NCI-H345 treated with DMSO at 0.1 percent for 48 hours (cell line): ENCODE data around the gene SLC8B1.

Experiments
- DNase-seq: peaks from one replicate; lab custom pipeline; 2025; ENCODE audit not compliant: unreplicated experiment; lab: John Stamatoyannopoulos, UW

The SLC8B1 gene

DNA sequence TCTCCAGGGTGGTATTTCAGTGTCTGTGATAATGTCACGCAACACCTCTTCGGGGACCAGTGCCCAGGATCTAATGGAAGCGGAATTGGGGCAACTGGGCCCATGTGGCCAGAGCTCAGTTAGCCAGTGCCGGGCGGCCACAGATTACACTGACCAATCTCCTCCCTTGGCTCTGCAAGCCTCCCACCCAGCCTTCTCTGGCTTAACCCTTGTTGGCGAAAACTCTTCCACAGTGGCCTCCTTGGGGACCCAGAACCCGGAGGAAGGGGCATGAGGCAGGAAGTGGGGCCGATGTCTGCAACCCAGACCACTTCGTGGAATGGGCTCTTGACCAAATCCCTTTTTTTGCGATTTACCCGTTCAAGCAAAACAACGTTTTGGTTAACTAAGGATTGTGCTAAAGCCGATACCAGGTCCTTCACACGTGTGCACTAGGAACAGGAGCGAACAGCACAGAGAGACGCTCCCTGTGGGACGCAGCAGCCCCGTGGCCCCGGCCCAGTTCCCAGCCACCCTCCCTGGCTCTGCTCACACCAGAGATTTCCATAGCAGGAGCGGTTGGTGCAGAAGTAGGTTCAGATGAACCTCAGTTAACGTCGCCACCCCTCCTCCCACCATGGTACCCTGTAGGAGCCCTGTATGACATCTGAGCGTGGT, 38.2 kb downstream of the SLC8B1 start:
- no peak for DNase-seq

DNA sequence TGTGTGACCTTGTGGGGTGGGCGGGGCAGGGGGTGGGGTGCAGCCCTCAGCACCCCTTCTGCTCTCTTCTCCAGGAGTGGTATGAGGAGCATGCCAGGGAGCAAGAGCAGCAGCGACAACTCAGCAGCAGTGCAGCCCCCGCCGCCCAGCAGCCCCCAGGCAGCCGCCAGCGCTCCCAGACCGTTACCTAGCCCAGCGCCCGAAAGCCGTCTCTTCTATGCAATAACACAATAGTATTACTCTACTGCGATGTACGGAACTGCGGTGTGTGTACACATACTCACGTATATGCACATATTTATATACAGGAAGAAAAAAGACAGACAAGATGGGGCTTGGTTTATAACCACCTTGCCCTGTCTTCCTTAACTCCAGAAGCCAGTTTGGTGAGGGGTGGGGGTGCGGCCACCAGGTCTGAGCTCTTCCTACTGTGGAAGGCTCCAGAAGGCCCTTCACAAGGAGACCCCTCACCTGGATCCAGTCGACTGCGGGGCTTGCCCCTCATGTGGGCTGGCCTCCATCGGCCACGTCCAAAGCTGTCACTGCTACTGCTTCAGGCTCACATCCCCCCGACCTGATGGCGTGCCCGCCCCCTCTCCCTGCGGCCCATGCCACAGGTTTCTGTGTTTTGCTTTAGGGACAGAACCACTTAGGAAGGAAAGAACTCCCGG, 38.9 kb downstream of the SLC8B1 start:
- no peak for DNase-seq

DNA sequence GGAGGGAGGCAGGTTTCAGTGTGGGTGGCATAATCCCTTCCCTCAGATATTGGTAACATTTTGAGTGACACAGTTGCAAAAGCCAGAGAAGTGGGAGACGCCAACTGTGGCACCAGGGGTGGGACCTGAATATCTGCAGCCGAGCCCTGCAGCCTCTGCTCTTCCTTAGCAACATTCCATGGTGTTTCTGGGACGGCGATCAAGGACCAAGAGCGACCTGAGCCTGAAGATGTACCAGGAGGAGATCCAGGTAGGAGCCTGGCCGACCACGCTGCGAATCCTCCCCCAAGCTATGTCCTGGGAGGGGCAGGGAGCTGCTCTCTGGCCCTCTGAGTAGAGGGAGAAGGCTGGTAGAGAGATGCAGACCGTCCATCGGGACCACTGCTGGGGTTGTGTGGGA, 41.8 kb downstream of the SLC8B1 start:
- DNase-seq = no peak

DNA sequence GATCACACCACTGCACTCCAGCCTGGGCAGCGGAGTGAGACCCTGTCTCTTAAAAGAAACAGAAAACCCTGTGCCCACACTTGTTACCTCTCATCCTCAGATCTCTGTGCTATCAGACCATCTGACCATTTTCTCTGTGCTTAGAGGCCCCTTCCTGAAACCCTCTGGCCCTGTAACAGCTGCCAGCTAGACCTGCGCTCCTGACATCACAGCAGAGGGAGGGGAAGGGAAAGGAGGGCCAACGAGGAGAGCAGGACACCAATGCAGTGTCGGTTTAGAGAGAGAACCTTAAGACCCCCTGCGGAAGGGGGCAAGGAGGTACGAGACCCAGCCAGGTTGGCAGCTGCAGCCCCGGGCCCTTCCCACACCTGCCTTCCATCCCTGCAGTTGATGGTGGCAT, 42.4 kb downstream of the SLC8B1 start:
- DNase-seq = no peak

DNA sequence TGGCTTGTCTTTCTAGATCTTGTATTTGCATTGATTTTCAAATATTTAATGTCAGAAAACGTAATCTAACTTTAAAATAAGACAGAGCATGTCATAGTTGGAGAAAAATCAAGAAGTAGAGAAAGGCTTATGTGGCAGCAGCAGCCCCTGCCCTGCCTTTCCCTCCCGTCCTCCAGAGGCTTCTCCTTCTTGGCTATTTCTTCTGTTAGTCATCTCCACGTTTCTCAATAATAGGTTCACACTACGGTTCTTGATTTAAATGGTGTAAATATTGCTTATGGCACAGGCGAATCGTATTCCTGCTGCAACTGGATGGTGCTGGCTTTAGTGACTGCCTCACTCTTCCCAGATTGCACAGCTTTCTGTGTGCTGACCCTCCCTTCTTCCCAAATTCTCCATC, 42.8 kb downstream of the SLC8B1 start:
- DNase-seq = no peak

DNA sequence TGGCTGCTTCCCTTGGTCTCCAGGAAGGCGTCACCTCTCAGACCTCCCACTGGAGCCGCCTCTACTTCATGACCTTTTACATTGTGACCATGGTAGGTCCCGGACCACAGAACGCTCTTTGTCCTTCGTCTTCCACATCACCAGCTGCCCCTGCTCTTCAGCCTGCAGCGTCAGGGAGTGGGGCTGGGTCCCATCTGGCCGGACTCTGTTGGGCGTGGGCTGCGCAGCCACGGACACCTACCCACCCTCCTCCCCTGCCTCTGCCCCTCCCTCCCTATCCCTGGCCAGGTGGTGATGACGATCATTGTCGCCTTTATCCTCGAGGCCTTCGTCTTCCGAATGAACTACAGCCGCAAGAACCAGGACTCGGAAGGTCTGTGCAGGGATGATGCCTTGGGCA, 43.3 kb downstream of the SLC8B1 start:
- no peak for DNase-seq

DNA sequence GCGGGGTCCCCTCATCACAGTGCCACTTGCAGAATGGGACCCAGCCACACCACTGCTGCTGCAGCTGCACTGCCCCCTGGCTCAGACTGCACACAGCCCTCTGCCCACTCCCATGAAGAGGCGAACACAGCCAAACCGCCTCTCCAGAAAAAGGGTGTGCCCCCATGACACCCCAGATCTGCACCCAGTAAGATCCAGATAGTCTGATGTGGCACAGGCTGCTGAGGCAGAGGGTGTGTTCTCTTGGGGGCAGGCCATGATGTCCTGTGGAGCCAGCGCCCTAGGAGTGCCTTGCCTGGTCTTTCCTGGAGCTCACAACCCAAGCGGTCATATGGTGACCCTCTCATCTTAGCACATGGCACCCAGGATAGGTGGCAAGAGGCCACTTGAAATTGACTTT, 44.4 kb downstream of the SLC8B1 start:
- no peak for DNase-seq

DNA sequence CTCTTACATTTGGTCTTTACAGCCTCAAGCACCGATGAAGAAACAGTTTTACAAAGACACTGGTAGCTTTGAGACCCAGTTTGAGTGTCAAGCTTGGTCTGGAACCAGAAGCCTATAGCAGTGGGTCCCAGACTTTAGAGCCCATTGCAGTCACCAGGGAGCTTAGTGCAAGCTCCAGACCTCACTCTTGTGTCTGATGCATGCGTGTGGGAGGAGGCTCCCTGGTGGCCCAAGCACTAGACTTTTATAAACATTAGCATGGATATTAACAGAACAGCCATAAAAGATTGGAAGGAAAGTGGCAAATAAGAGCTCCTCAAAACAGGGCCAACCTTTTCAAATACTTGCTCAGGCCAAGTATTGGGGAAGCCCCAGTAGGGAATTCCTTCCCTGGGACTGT, 45.5 kb downstream of the SLC8B1 start:
- DNase-seq = no peak

DNA sequence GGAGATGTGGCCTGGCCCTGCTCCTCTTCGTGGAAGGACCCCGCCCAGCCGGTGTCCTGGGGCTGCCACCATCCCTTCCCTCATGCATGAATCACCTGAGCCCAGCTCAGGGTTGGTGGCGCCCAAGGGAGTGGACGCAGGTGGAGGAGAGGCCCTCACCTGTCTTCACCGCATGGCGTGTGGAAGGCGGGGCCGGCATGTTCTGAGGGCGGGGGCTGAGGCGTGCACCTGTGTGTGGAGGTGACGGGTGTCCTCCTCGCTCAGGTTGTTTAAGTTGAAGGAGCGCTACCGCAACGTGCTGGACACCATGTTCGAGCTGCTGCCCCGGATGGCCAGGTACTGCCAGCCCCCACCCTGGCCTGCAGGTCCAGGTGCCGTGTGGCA, 47.0 kb downstream of the SLC8B1 start:
- DNase-seq = no peak

DNA sequence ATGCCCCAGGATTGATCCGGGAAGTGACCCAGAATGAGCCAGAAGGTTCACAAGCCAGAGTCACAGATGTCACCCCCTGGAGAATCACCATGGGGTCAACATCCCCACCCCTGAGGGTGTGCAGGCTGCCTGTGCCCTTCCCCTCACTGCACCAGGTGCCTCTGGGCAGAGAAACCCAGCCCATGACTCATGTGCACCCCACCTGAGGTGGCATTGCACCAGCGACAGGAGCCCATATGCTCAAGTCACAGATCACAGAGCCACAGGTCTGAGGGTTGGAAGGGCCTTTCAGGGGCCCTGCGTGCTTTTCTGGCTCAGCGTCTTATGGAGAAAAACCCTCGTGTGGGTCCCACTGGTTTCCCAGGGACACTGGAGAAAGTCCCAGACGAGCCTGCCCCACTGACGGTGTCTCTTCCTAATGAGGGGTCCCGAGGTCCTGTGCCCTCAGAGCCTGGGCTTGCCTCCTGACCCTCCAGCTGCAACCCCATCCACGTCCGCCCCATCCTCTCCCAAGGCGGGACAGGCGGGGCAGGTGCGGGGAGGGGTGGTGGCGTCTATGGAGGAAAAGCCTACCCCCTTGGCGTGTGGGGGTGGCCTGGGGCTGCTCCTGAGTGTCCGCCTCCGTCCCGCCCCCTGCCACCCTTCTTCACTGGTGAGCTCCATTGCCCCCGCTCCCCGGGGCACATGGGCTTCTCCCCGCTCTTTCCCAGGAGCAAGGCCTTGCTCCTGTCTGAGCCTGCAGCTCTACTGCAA, 47.6 kb downstream of the SLC8B1 start:
- no peak for DNase-seq

DNA sequence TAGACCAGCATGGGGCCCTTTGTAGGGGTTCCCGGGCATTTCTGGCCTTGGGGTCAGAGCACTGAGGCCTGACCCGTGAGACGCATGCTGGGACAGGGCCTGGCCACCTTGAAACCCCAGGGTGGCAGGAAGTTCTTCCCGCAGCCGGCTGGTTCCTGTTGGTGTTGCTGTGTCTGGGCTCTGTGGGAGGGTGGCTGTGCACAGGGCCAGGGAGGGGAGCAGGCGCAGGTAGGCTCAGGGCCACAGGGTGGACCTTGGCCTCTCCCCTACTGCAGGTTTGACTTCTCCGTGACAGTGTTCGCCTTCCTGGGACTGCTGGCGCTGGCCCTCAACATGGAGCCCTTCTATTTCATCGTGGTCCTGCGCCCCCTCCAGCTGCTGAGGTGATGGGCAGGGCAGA, 48.2 kb downstream of the SLC8B1 start:
- DNase-seq = no peak

DNA sequence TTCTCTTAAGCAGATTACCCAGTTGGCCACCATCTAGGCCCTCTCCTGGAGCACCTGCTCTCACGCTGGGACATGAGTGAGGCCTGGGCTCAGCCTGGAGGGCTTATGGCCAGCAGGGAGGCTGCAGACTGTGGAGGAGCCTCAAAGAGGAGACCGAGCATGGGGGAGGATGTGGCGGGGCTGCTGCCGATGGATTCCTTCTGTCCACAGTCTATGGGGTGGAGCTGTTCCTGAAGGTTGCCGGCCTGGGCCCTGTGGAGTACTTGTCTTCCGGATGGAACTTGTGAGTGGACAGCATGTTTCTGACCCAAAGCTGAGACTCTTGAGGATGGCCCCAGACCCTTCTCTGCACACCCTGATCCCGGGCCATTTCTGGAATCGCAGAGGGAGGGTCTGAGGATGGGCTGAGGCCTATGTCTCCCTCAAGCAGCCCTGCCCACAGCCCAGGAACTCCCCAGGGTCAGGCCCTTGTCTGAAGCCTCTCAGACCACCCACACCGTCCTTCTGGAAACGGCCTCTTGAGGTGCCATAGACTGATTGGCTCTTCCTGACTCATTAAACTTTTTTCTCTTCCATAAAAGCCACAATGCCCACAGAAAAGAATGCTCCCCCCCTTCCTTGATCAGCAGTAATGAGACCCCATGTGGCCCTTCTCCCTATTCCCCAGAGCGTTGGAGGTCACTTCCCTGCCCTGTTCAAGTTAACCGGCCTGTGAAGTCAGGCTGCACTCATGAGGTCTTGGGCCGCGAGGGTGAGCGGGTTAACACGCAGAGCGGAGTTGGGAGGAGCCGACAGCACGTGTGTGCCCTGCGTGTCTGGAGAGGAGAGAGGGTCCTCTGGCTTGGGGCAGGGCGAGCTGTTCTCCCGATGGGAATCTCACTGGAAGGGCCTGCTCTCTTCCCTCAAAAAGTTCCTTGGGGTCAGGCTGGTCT, 49.0 kb downstream of the SLC8B1 start:
- DNase-seq = no peak

DNA sequence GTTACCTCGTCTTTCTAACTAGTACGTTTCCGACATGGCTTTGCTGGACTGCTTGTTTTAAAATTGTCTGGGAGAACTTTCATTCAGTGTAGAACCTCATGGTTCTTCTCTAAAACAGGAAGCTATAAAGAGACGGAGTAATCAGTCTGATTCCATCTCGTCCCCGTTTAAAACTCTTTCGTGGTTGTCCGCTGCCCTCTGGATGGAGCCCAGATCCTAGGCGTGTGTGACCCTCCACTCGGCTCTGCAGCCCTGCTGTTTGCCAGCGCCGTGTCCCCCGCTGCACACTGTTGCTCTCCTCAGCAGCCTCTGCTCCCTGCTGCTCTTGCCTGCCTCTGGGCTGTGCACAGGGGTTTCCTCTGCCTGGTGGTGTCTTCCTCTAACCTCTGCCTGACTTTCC, 50.2 kb downstream of the SLC8B1 start:
- DNase-seq = no peak

DNA sequence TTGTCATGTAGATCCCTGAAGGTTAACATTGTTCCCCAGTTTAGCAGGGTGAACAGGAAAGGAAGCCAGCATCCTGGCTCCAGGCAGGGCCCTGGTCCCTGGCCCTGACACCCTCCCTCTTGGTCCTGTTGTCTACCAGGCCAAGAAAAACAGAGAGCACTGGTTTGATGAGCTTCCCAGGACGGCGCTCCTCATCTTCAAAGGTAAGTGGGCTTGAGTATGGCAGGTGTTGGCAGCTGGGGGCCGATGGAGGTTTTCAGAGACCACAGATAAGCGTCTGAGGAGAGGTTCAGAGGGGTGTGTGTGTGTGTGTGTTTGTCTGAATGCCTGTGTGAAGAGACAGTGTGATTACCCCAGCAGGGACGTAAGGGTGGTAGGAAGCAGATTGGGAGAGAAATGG, 56.3 kb downstream of the SLC8B1 start:
- no peak for DNase-seq

DNA sequence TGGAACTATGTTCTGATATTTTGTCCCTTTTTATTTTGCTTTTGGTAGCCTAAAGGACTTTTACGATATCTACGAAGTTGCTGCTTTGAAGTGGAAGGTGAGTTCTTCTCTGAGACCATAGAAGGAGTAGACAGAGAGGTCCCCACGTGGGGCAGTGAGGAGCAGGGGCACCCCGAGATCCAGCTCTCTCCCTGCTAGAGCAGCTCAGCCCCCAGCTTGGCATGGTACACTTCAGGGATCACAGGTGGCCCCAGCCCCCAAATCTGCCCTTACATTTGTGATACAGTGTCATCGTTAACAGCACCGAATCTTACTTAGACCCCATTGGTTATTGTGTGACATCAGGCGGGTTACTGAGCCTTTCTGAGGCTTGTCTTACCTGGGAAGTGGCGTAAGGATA, 56.8 kb downstream of the SLC8B1 start:
- no peak for DNase-seq

DNA sequence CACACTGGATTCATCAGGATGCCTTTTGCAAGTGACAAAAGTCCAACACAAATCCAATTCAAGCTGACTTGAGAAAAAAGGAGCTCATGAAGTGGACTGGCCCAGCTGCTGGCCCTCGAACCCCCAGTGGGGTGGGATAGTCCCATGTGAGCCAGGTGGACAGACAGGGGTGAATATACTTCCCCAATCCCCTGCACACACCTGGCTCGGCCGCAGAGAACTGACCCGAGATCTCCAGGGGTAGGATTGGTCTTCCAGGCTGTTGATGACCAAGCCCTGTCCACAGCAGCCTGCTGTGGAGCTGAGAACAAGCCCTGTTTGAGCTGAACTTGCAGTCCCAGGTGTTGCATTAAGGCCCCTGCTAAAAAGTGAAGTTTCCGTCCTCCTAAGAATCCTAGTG, 57.4 kb downstream of the SLC8B1 start:
- DNase-seq = no peak

DNA sequence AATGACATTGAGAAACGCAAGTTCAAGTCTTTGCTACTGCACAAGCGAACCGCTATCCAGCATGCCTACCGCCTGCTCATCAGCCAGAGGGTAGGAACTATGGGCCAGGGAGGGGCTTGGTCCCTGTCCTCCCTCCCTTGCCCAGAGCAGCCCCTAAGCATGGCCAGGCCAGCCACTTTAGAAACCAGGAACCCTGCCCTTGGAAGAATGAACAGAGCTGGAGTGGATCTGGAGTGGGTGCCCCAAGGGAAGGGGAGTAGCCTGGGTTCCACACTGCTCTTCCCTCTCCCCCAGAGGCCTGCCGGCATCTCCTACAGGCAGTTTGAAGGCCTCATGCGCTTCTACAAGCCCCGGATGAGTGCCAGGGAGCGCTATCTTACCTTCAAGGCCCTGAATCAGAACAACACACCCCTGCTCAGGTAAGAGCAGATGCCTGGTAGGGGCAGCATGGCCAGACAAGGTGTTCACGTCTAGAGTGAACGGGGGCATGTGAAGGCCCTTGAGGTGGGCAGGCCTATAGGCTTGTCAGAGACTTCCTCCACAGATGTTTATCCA, 57.9 kb downstream of the SLC8B1 start:
- DNase-seq = no peak

DNA sequence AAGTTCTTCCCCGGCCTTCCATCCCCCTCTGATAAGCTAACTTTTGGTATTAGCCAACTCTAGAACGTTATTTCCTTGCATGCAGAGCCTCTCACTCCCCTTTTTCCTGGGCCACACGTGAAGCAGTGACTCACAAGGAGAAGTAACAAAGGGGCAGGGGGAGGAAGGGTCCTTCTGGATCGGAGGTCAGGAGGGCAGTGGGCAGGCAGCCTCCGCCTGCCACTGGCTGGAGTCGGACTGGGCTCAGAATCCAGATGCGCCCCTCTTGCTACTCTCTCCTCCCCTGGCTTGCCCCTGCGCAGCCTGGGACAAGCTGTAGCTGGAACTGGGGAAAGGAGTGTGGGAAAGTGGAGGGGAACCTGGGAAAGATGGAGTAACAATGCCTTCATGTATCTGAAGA, 58.6 kb downstream of the SLC8B1 start:
- no peak for DNase-seq

DNA sequence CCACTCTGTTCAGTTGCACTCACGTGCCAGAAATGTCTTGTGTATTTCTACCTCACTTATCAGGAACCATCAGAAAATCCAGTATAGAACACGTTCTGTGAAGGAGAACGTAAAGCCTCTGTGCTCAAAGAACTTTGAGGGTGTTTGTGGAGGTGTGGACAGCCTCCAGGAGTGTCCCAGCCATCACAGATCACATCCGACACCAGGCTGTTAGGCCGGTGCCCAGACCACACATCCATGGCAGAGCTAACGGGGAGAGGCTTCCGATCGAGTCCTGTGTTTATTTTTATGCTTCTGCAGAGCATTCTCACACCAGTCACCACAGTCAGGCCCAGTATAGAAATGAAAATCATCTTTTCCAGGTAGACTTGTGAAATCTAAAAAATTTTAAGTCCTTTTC, 60.1 kb downstream of the SLC8B1 start:
- DNase-seq = no peak

DNA sequence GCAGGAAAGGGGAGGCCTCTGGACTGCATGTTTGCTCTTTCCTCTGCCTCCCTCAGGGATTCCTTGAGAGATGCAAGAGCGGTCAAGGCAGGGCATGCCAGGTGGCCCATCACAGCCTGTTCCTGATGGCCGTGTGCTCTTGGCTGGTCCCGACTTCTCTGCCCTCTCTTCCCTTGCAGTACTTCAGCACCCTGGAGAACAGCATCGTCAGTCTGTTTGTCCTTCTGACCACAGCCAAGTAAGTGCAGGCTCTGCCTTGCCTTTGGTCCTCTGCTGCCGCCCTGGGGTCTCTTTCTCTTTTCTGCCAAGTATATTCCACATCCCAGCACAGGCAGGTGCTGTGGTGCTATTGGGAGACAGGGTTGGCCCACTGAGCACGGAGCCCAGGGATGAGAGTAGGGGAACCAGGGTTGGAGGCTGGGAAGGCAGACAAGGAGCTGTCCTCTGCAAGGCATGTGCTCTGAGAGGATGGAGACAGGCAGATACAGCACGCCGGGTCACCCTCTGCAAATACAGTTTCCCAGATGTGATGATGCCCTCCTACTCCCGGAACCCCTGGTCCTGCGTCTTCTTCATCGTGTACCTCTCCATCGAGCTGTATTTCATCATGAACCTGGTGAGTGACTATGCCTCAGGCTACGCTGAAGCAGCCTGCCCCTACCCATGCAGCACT, 61.7 kb downstream of the SLC8B1 start:
- no peak for DNase-seq
